H9 (cell line): ENCODE measurements around the gene TIMM10. TPM values are rescaled to one million over a fixed set of nuclear protein-coding genes. Genes with fewer than 3 reads are reported as not detected.

Experiments
- DNase-seq: peaks from one replicate; pipeline ENCODE4 v3.0.0-alpha.2; 2017
- H2AFZ ChIP-seq: one replicate; pipeline ENCODE4 v1.6.1; 2013; ENCODE audit warnings: mild to moderate bottlenecking, low read length, control low read depth, moderate library complexity
- H2AK5ac ChIP-seq: 2 replicates; pipeline ENCODE4 v1.6.1; 2013; ENCODE audit warnings: low read length, control low read depth, mixed read lengths; ENCODE audit not compliant: insufficient read length
- H2BK120ac ChIP-seq: one replicate; pipeline ENCODE4 v1.6.1; 2013; ENCODE audit warnings: low read depth, mild to moderate bottlenecking, low read length, control low read depth, inconsistent platforms; ENCODE audit not compliant: poor library complexity, severe bottlenecking
- H2BK12ac ChIP-seq: 2 replicates; pipeline ENCODE4 v1.6.1; 2013; ENCODE audit warnings: low read length, control low read depth, mixed read lengths, low read depth; ENCODE audit not compliant: insufficient read length
- H2BK15ac ChIP-seq: 2 replicates; pipeline ENCODE4 v1.6.1; 2013; ENCODE audit warnings: low read depth, low read length, control low read depth
- H2BK20ac ChIP-seq: one replicate; pipeline ENCODE4 v1.6.1; 2013; ENCODE audit warnings: low read depth, mild to moderate bottlenecking, low read length, control low read depth, inconsistent platforms; ENCODE audit not compliant: poor library complexity, severe bottlenecking
- H2BK5ac ChIP-seq: 2 replicates; pipeline ENCODE4 v1.6.1; 2013; ENCODE audit warnings: low read length, control low read depth, mixed read lengths; ENCODE audit not compliant: insufficient read length
- H3K14ac ChIP-seq: 2 replicates; pipeline ENCODE4 v1.6.1; 2013; ENCODE audit warnings: low read length, control low read depth; ENCODE audit not compliant: insufficient read depth
- H3K18ac ChIP-seq: 2 replicates; pipeline ENCODE4 v1.6.1; 2013; ENCODE audit warnings: low read depth, mild to moderate bottlenecking, mixed read lengths, low read length, control low read depth; ENCODE audit not compliant: insufficient read length
- H3K23ac ChIP-seq: 2 replicates; pipeline ENCODE4 v1.6.1; 2013; ENCODE audit warnings: low read length, control low read depth, mixed read lengths, low read depth; ENCODE audit not compliant: insufficient read length
- H3K23me2 ChIP-seq: 2 replicates; pipeline ENCODE4 v1.6.1; 2013; ENCODE audit warnings: low read depth, mild to moderate bottlenecking, mixed read lengths, low read length, control low read depth; ENCODE audit not compliant: insufficient read length, poor library complexity, severe bottlenecking
- H3K27ac ChIP-seq: 2 replicates; pipeline ENCODE4 v1.5.1; 2013; ENCODE audit warnings: low read length, control low read depth, mixed read lengths, low read depth; ENCODE audit not compliant: insufficient read length
- H3K27me3 ChIP-seq: 2 replicates; pipeline ENCODE4 v1.6.1; 2013; ENCODE audit warnings: low read length, control low read depth, inconsistent platforms; ENCODE audit not compliant: insufficient read depth
- H3K4ac ChIP-seq: 2 replicates; pipeline ENCODE4 v1.6.1; 2013; ENCODE audit warnings: low read depth, mild to moderate bottlenecking, control low read depth, inconsistent platforms, low read length, moderate library complexity
- H3K4me1 ChIP-seq: 2 replicates; pipeline ENCODE4 v1.6.1; 2013; ENCODE audit warnings: low read length, control low read depth, inconsistent platforms; ENCODE audit not compliant: insufficient read depth
- H3K4me2 ChIP-seq: 2 replicates; pipeline ENCODE4 v1.6.1; 2013; ENCODE audit warnings: low read length, control low read depth, mixed read lengths; ENCODE audit not compliant: insufficient read length, insufficient read depth
- H3K56ac ChIP-seq: 2 replicates; pipeline ENCODE4 v1.6.1; 2013; ENCODE audit warnings: low read depth, mild to moderate bottlenecking, mixed read lengths, low read length, control low read depth; ENCODE audit not compliant: insufficient read length
- H3K79me1 ChIP-seq: 2 replicates; pipeline ENCODE4 v1.6.1; 2013; ENCODE audit warnings: low read depth, mild to moderate bottlenecking, moderate library complexity, low read length, control low read depth, inconsistent platforms; ENCODE audit not compliant: insufficient read depth, poor library complexity, severe bottlenecking
- H3K79me2 ChIP-seq: 2 replicates; pipeline ENCODE4 v1.6.1; 2013; ENCODE audit warnings: low read length, control low read depth, inconsistent platforms; ENCODE audit not compliant: insufficient read depth
- H3K9ac ChIP-seq: 2 replicates; pipeline ENCODE4 v1.6.1; 2013; ENCODE audit warnings: low read length, control low read depth, mixed read lengths; ENCODE audit not compliant: insufficient read length; ENCODE audit errors: extremely low read depth
- H3K9me3 ChIP-seq: one replicate; pipeline ENCODE4 v1.6.1; 2013; ENCODE audit warnings: low read depth, low read length, inconsistent platforms; ENCODE audit not compliant: control insufficient read depth
- H3T11ph ChIP-seq: one replicate; pipeline ENCODE4 v1.6.1; 2013; ENCODE audit warnings: mild to moderate bottlenecking, low read length, control low read depth, inconsistent platforms
- H4K20me1 ChIP-seq: one replicate; pipeline ENCODE4 v1.6.1; 2013; ENCODE audit not compliant: control insufficient read depth, insufficient read length, insufficient read depth
- H4K5ac ChIP-seq: 2 replicates; pipeline ENCODE4 v1.6.1; 2013; ENCODE audit warnings: low read depth, mild to moderate bottlenecking, mixed read lengths, low read length, control low read depth; ENCODE audit not compliant: insufficient read length
- H4K8ac ChIP-seq: replicated peaks from 2 replicates; pipeline ENCODE4 v1.6.1; 2013; ENCODE audit warnings: low read length, control low read depth, mixed read lengths, low read depth; ENCODE audit not compliant: insufficient read length
- H4K91ac ChIP-seq: 2 replicates; pipeline ENCODE4 v1.6.1; 2013; ENCODE audit warnings: low read depth, mild to moderate bottlenecking, moderate library complexity, mixed read lengths, low read length, control low read depth; ENCODE audit not compliant: insufficient read length
- H3K27ac Mint-ChIP-seq, 3 experiments: 2 replicates in 2 of 3; 3 replicates in 1 of 3; pipeline ENCODE4 v1.8.0; 2020 to 2021; ENCODE audit warnings: mixed read lengths in 3 of 3, mild to moderate bottlenecking in 1 of 3, moderate library complexity in 1 of 3
- H3K27me3 Mint-ChIP-seq: 2 replicates; pipeline ENCODE4 v1.8.0; 2021; ENCODE audit warnings: low read depth, mild to moderate bottlenecking, moderate library complexity, mixed read lengths
- H3K36me3 Mint-ChIP-seq, 3 experiments: 2 replicates in 2 of 3; 3 replicates in 1 of 3; pipeline ENCODE4 v1.8.0; 2020 to 2021; ENCODE audit warnings: low read depth in 3 of 3, mixed read lengths in 3 of 3; ENCODE audit not compliant: insufficient read depth in 1 of 3
- H3K4me1 Mint-ChIP-seq, 2 experiments: 2 replicates each; pipeline ENCODE4 v1.8.0; 2020; ENCODE audit warnings: mixed read lengths in 2 of 2
- H3K4me3 Mint-ChIP-seq, 2 experiments: 2 replicates in 1 of 2; 3 replicates in 1 of 2; pipeline ENCODE4 v1.8.0; 2020 to 2021; ENCODE audit warnings: mild to moderate bottlenecking in 2 of 2, mixed read lengths in 2 of 2, moderate library complexity in 1 of 2
- H3K9me3 Mint-ChIP-seq, 2 experiments: 2 replicates in 1 of 2; 3 replicates in 1 of 2; pipeline ENCODE4 v1.8.0; 2020; ENCODE audit warnings: mild to moderate bottlenecking in 2 of 2, mixed read lengths in 2 of 2, moderate library complexity in 1 of 2
- CTCF ChIP-seq: fragments of 200-600 bp; sonication (generic); conservative IDR thresholded peaks from 3 replicates; pipeline ENCODE4 v1.8.0; 2021; ENCODE audit warnings: antibody characterized with exemption, mild to moderate bottlenecking
- total RNA-seq: library from RNA; stranded (reverse); gene quantifications from 2 replicates; pipeline ENCODE4 v1.2.1, GENCODE V29; 2021

TIMM10 gene
- total RNA-seq, 1 experiment from 2014 or later: 130 TPM

DNA sequence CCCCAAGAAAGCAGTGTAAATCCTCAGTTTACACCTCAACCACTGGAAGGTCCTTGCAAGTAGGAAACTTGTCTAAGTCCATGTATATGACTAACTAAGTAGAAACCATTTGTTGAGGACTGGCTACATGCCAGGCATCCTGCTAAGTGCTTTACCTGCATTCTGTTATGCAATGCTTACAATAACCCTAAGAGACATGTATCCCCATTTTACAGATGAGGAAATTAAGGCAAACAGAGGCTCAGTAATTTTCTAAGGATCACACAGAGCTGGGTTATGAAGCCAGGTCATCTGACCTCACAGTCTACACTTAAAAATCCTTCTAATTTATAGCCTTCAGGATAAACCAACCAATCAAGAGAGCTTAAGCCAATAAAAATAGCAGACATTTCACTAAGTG, 1.5 kb downstream of the TIMM10 start:
- H3K27me3 ChIP-seq: no peaks in the 10 kb centered on the region
- H2BK120ac ChIP-seq: no peak overlapping the region
- no peaks in the 10 kb centered on the region for H3K9me3 ChIP-seq
- no peak overlapping the region for H2AFZ ChIP-seq
- no peak overlapping the region for H2BK12ac ChIP-seq
- H3K23me2 ChIP-seq: peaks cover 10% of the 10 kb centered on the region
- no peak for TF ChIP-seq CTCF
- H3K23ac ChIP-seq: no peak overlapping the region
- no peak overlapping the region for H3T11ph ChIP-seq
- H4K5ac ChIP-seq: no peak overlapping the region
- peaks cover 5% of the 10 kb centered on the region; the same call in 1 of the 2 replicates for H3K79me2 ChIP-seq
- H4K91ac ChIP-seq: no peak overlapping the region
- H3K4me1 ChIP-seq: no peaks in the 10 kb centered on the region
- no peaks in the 10 kb centered on the region; a peak in 1 of 5 replicates for H3K9me3 Mint-ChIP-seq
- no peak overlapping the region for H3K18ac ChIP-seq
- no peak overlapping the region for H3K27ac ChIP-seq
- H2BK5ac ChIP-seq: no peak overlapping the region
- H3K79me1 ChIP-seq: no peaks in the 10 kb centered on the region
- H3K27ac Mint-ChIP-seq: no peak overlapping the region
- no peak overlapping the region for H4K8ac ChIP-seq
- peaks cover 8 to 16% (median 16%) of the 10 kb centered on the region in 3 experiments for H3K36me3 Mint-ChIP-seq
- DNase-seq: no peak
- H2BK15ac ChIP-seq: no peak overlapping the region
- H3K14ac ChIP-seq: no peak overlapping the region
- no peak overlapping the region for H3K56ac ChIP-seq
- no peak overlapping the region for H3K4me2 ChIP-seq
- H3K4me1 Mint-ChIP-seq: peaks cover 16 to 19% of the 10 kb centered on the region in 2 experiments
- H2BK20ac ChIP-seq: no peak overlapping the region
- no peak overlapping the region for H3K9ac ChIP-seq
- no peaks in the 10 kb centered on the region for H4K20me1 ChIP-seq
- no peak overlapping the region for H2AK5ac ChIP-seq
- peaks cover 5% of the 10 kb centered on the region for H3K27me3 Mint-ChIP-seq
- peak overlapping the region; percentile 35 to 47; a peak in 4 of 5 replicates for H3K4me3 Mint-ChIP-seq
- no peak overlapping the region for H3K4ac ChIP-seq
